ENCODE measurements around the gene CHRNG.

CHRNG gene

GRCh38 chr2:232580648-232580981, 41.1 kb downstream of the CHRNG start:
- DNase-seq, result no peak

- DNase-seq, result no peak
These were observed 42.2 kb downstream of the CHRNG start for GRCh38 chr2:232581725-232582124.

DNA sequence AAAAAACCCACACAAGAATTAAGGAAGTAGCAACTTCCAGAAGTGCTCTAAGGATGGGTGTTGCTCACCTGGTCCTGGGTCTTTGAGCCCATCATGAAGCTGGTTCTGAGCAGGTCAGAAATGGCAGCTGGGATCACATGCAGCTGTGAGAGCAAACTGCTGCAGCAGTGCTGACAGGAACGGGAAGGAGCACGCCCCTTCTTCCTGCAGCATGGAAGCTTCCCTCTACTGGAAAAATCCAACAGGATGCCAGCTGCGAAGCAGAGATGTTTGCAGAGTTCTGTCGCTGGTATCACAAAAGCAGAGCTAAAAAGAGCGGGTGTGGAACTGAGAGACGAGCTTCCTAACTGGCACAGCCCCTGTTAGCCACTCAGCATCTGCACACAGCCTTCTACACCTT, 44.7 kb downstream of the CHRNG start:
- no peak for DNase-seq

- DNase-seq, result no peak
These were observed 47.5 kb downstream of the CHRNG start for GRCh38 chr2:232586943-232587505.

DNA sequence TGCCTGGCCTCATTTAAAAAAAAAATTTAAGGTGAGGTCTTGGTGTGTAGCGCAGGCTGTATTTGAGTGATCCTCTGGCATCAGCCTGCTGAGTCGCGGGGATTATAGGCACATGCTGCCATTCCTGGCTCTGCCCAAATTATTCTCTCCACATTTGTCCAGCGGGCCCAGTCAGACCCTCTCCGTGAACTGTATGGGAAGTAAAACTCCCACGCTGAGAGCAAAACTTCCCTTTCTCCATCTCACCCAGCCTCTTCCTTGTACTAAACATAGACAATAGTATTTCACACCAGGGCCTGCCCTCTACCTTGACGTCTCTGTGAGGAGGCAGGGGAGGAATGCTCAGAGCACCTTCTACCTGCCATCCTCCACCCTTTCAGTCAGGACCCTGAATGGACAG, 48.0 kb downstream of the CHRNG start:
- DNase-seq, result no peak

DNA sequence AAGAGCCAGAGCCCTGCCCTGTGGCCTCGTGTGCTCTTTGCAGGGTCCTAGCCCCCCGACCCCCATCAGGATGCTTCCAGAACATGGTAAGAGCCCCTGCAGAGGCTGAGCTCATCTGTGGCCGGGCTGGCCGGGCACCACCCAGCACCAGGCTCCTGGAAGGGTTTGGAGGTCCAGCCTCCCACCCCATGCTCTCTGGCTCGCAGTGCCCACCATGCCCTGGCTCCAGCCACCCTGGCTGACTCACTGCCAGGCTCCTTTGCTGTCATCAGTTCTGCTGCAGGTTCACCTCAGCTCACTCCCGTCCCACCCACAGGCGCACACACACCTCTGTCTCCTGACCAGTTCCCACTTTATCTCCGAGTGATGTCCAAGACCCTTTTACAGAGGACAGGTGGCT, 48.5 kb downstream of the CHRNG start:
- DNase-seq, result no peak

- no peak for DNase-seq
These were observed 49.4 kb downstream of the CHRNG start for GRCh38 chr2:232588680-232589585.

DNA sequence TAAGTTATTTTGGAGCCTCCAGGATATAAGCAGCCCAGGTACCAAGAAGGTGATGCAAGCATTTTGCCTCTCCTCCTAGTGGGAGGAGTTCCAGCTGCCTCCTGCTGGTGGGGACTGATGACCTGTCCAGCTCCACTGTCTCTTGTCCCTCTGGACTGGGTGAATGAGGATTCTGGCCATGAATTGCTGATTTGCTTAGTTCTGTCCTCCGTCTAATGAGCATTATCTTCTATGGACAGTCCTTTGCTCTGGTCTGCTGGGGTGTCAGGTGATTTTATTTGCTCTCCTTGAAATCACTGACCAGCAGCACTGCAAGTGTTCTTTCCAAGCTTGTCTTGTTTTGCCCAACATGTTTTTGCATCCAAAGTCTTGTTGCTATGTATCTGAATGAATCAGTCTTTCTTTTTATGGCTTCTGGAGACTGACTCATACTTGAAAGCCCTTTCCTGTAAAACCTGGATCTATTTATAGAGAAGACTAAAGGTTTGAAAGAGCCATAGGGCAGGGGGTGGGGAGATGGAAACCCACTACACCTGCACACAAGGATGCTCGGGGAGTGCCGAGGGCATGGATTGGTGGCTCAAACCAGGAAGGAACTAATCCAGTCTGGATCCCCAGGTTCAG, 53.4 kb downstream of the CHRNG start:
- DNase-seq, result no peak

- no peak for DNase-seq
These were observed 54.5 kb downstream of the CHRNG start for GRCh38 chr2:232593982-232594381.

Measured in central memory CD4-positive, alpha-beta T cell (primary cell).